Measurements from ENCODE around the gene HOXC10.

GRCh38 chr12:53950789-53951576 is 34.0 kb upstream of the HOXC10 start:
- TF ChIP-seq CTCF (conservative IDR thresholded peaks at IDR 0.05; ENCODE audit: low read depth in 2 of 2): no peak
- no peak for TF ChIP-seq POLR2AphosphoS5 (IDR thresholded peaks at IDR 0.05; ENCODE audit: low read depth)
- peak; percentile 91 for TF ChIP-seq EZH2phosphoT487 (IDR thresholded peaks at IDR 0.05; ENCODE audit: unreplicated experiment)
- peak; percentile 95 for TF ChIP-seq EZH2 (IDR thresholded peaks at IDR 0.05; ENCODE audit: low read depth, unreplicated experiment)
- no peak for TF ChIP-seq ZNF114 (CRISPR knock-in tag; IDR thresholded peaks at IDR 0.05)
- TF ChIP-seq REST (IDR thresholded peaks at IDR 0.05; ENCODE audit: unreplicated experiment): no peak
- TF ChIP-seq CREB1 (CRISPR knock-in tag; IDR thresholded peaks at IDR 0.05; ENCODE audit: low read depth): no peak
- no peak for TF ChIP-seq ETS1 (IDR thresholded peaks at IDR 0.05)
- TF ChIP-seq JUNB (IDR thresholded peaks at IDR 0.05; ENCODE audit: unreplicated experiment): no peak
- no peak for TF ChIP-seq NANOG (IDR thresholded peaks at IDR 0.05; ENCODE audit: borderline replicate concordance)
- TF ChIP-seq STAT1 (IDR thresholded peaks at IDR 0.05; ENCODE audit: unreplicated experiment): no peak

Data from GM23338 (cell line).